Natural killer cell (primary cell): Measurements from ENCODE around the gene KIF1B. TPM values are rescaled to one million over a fixed set of nuclear protein-coding genes. Genes with fewer than 3 reads are reported as not detected.

Experiments
- ATAC-seq, 3 donors: fragments of 150-1000 bp in 2 of 3; fragments of 200-7000 bp in 1 of 3; cut with Tn5 transposase; 1 replicate in 1 of 3; 2 replicates in 2 of 3; pipeline ENCODE4 v1.10.0; 2021; ENCODE audit warnings: mild to moderate bottlenecking in 2 of 3, moderate library complexity in 2 of 3
- DNase-seq, 2 donors: peaks; one replicate each; pipeline versions ENCODE4 v3.0.0 to v3.0.0-alpha.2; 2013 to 2021; ENCODE audit warnings: mixed read lengths in 1 of 2
- H3K27ac ChIP-seq: one replicate; pipeline ENCODE4 v1.5.1; 2013; ENCODE audit warnings: mild to moderate bottlenecking, low read length
- H3K27me3 ChIP-seq: one replicate; pipeline ENCODE4 v1.6.1; 2013; ENCODE audit warnings: low read length; ENCODE audit not compliant: control insufficient read depth, insufficient read depth
- H3K36me3 ChIP-seq: one replicate; pipeline ENCODE4 v1.6.1; 2013; ENCODE audit warnings: low read length; ENCODE audit not compliant: control insufficient read depth, insufficient read depth
- H3K4me1 ChIP-seq: one replicate; pipeline ENCODE4 v1.6.1; 2013; ENCODE audit warnings: low read length; ENCODE audit not compliant: control insufficient read depth, insufficient read depth
- H3K4me3 ChIP-seq: one replicate; pipeline ENCODE4 v1.5.1; 2013; ENCODE audit warnings: low read length
- H3K9me3 ChIP-seq: one replicate; pipeline ENCODE4 v1.6.1; 2013; ENCODE audit warnings: low read length; ENCODE audit not compliant: control insufficient read depth, insufficient read depth
- H3K27ac Mint-ChIP-seq, 2 donors: one replicate each; pipeline ENCODE4 v1.8.0; 2022; ENCODE audit warnings: mild to moderate bottlenecking in 2 of 2, mixed read lengths in 2 of 2, moderate library complexity in 1 of 2
- H3K27me3 Mint-ChIP-seq, 2 donors: one replicate each; pipeline ENCODE4 v1.8.0; 2022; ENCODE audit warnings: low read depth in 2 of 2, mixed read lengths in 2 of 2
- H3K36me3 Mint-ChIP-seq: one replicate; pipeline ENCODE4 v1.8.0; 2022; ENCODE audit warnings: mixed read lengths
- H3K4me1 Mint-ChIP-seq, 2 donors: one replicate each; pipeline ENCODE4 v1.8.0; 2022; ENCODE audit warnings: mixed read lengths in 2 of 2
- H3K4me3 Mint-ChIP-seq: one replicate; pipeline ENCODE4 v1.8.0; 2022; ENCODE audit warnings: mild to moderate bottlenecking, moderate library complexity, mixed read lengths
- H3K9me3 Mint-ChIP-seq, 2 donors: one replicate each; pipeline ENCODE4 v1.8.0; 2022; ENCODE audit warnings: mixed read lengths in 2 of 2
- CTCF ChIP-seq: fragments of 200-600 bp; IDR thresholded peaks from one replicate; pipeline ENCODE4 v1.8.0; 2022; ENCODE audit warnings: antibody characterized with exemption
- WGBS: methylation state at CpG from one replicate; pipeline ENCODE4 v1.1.7; 2013; ENCODE audit warnings: missing lambda C conversion rate; ENCODE audit not compliant: insufficient coverage; 5-methylcytosine and 5-hydroxymethylcytosine counted together
- intact Hi-C: fragments of 100-400 bp; cut with micrococcal nuclease; formaldehyde crosslinking; loops from one replicate; pipeline ENCODE4 v1.14.2; 2022
- total RNA-seq, 4 donors: library from RNA; stranded (reverse); fragments of 120-200 nt in 1 of 4; gene quantifications; one replicate each; pipeline versions ENCODE4 v1.2.3 to v1.2.4, GENCODE V29; 2013 to 2022

Gene KIF1B
- total RNA-seq, 3 donors from 2014 or later (not counting 1 experiment from before 2014, with no cell fraction given): 15.2 to 22.0 (median 16.3) TPM

- peak overlapping the region; percentile 28 for H3K4me3 Mint-ChIP-seq
- DNase-seq: peak in 1 of 2 donors; percentile 9
- intact Hi-C loops: loop anchor here (1.0 to 10.0 kb wide), 6 partner anchors 30 to 934 kb away; partner anchors contain the start of genes KIF1B and PGD
These were observed 218.6 kb downstream of the KIF1B start for GRCh38 chr1:10428984-10429383.

GRCh38 chr1:10429868-10430215 lies 219.5 kb downstream of the KIF1B start:
- peak overlapping the region; percentile 85 for H3K27ac ChIP-seq
- no peaks in the 10 kb centered on the region for H3K27me3 ChIP-seq
- DNase-seq (no peak), ATAC-seq (no peak)
- H3K4me1 Mint-ChIP-seq: peaks cover 17% of the 10 kb centered on the region in 2 donors
- WGBS: 30% methylated on average over 16 of the region's 16 CpGs
- H3K4me1 ChIP-seq: peaks cover 18% of the 10 kb centered on the region
- intact Hi-C loops: loop anchor here (1.0 to 10.0 kb wide), 7 partner anchors 31 to 935 kb away; partner anchors contain the start of genes DFFA, PEX14 and PGD
- no peaks in the 10 kb centered on the region for H3K9me3 ChIP-seq
- H3K36me3 ChIP-seq: no peaks in the 10 kb centered on the region
- no peak for TF ChIP-seq CTCF
- H3K36me3 Mint-ChIP-seq: no peaks in the 10 kb centered on the region
- no peaks in the 10 kb centered on the region for H3K27me3 Mint-ChIP-seq
- peak overlapping the region; percentile 89 to 97 for H3K27ac Mint-ChIP-seq
- peak overlapping the region; percentile 84 for H3K4me3 ChIP-seq
- no peaks in the 10 kb centered on the region for H3K9me3 Mint-ChIP-seq
- peak overlapping the region; percentile 92 for H3K4me3 Mint-ChIP-seq

More at GRCh38 chr1:10428984-10429383, 218.6 kb downstream of the KIF1B start:
- H3K27me3 ChIP-seq: no peaks in the 10 kb centered on the region
- 90% methylated on average over 5 of the region's 5 CpGs for WGBS
- no peaks in the 10 kb centered on the region for H3K9me3 Mint-ChIP-seq
- no peaks in the 10 kb centered on the region for H3K36me3 Mint-ChIP-seq
- no peaks in the 10 kb centered on the region for H3K27me3 Mint-ChIP-seq
- no peaks in the 10 kb centered on the region for H3K9me3 ChIP-seq
- H3K27ac Mint-ChIP-seq: peak overlapping the region; percentile 89 to 97
- TF ChIP-seq CTCF: no peak
- no peak overlapping the region for H3K27ac ChIP-seq
- H3K4me3 ChIP-seq: no peak overlapping the region
- peaks cover 18% of the 10 kb centered on the region for H3K4me1 ChIP-seq
- peaks cover 17% of the 10 kb centered on the region in 2 donors for H3K4me1 Mint-ChIP-seq
- no peak for ATAC-seq
- H3K36me3 ChIP-seq: no peaks in the 10 kb centered on the region

DNA sequence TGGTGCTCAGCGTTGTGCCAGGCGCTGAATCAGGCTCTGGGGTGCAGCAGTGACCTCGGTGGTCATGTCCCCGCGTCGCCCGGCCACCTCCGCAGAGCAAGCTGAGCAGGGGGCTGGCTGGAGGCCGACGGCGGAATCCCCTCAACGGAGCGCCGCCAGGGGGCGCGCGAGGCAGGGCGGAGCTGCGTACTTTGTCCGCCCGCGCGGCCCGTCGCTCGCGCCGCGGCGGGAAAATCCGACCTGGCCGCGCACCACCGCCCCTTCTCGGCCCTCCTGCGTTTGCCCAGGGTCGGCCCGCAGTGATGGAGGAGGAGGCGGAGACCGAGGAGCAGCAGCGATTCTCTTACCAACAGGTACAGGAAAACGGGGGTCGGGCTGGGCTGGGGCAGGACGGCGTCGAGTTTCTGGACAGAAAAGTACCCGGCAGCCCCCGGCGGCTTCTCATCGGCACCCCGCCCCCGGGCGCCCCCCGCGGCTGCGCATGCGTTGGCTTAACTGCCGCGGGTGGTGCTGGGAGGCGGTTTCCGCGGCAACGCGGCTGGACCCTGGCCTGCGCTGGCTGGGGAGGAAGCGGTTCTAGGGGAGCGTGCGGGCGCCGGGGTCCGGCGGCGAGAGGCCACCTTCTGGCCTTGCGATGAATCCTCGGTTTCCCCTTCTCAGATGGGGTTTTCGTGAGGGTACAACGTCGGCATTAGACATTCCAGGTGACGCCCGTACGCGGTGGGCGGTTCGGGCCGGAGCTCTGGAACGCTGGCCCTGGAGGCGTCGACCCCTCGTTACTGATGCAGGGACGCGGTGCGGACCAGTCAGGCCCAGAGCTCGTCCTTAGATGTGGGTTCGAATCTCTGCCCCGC lies 220.1 kb downstream of the KIF1B start, which contains the start of gene CENPS:
Gene CENPS, plus strand, starts transcription at position 218 of the 854 bp plus-strand sequence. Its CDS starts 85 bp downstream, at position 303.
- TF ChIP-seq CTCF: peak; percentile 91
- no peaks in the 10 kb centered on the region for H3K27me3 Mint-ChIP-seq
- peak within 1 kb of the TSS; percentile 84 for H3K4me3 ChIP-seq
- H3K27ac ChIP-seq: peak within 1 kb of the TSS; percentile 85
- H3K9me3 ChIP-seq: no peaks in the 10 kb centered on the region
- peaks cover 18% of the 10 kb centered on the region for H3K4me1 ChIP-seq
- DNase-seq (peak; percentile 90 to 95), ATAC-seq (peak; percentile 82 to 94 (median 86))
- peak within 1 kb of the TSS; percentile 89 to 97 for H3K27ac Mint-ChIP-seq
- no peaks in the 10 kb centered on the region for H3K36me3 ChIP-seq
- under 1% methylated on average over 95 of the region's 95 CpGs for WGBS
- H3K4me1 Mint-ChIP-seq: peaks cover 17% of the 10 kb centered on the region in 2 donors
- peak within 1 kb of the TSS; percentile 92 for H3K4me3 Mint-ChIP-seq
- no peaks in the 10 kb centered on the region for H3K27me3 ChIP-seq
- no peaks in the 10 kb centered on the region for H3K9me3 Mint-ChIP-seq
- H3K36me3 Mint-ChIP-seq: no peaks in the 10 kb centered on the region
- intact Hi-C loops: loop anchor here (1.0 to 5.0 kb wide), 3 partner anchors 42 to 437 kb away; partner anchors contain the start of genes DFFA and PEX14

Other genes with a start within 250 kb of the KIF1B start
- 1 to 10 TPM in 2 of 3 donors, under 1 TPM in 1; 0.89 to 2.3 (median 1.5) TPM for gene RBP7, start 213.3 kb upstream of the KIF1B start, total RNA-seq
- 10 to 100 TPM; 37.0 to 48.0 (median 41.4) TPM for gene UBE4B, start 177.6 kb upstream of the KIF1B start, total RNA-seq
- 100 to 1,000 TPM in 1 of 3 donors, 10 to 100 TPM in 2; 35.8 to 113 (median 39.8) TPM for gene PGD, start 188.5 kb downstream of the KIF1B start, total RNA-seq
- gene CENPS, start 219.9 kb downstream of the KIF1B start, total RNA-seq: 1 to 10 TPM; 4.1 to 5.0 (median 4.5) TPM
- gene CORT, start 239.5 kb downstream of the KIF1B start, total RNA-seq: not detected